ENCODE results near the gene GRK2. TPM values are rescaled to one million over a fixed set of nuclear protein-coding genes. Genes with fewer than 3 reads are reported as not detected.

The GRK2 gene
- total RNA-seq, 2 experiments from 2014 or later: 280 to 397 TPM

- H3K9me3 ChIP-seq (ENCODE audit: low read length): no peaks in the 10 kb centered on the region
- ChIA-PET POLR2A (interaction anchor here (1.2 kb wide), 1 partner anchor 35 kb away, joined by 3 read pairs; no protein-coding TSS in a partner anchor), CTCF (ENCODE audit: unreplicated experiment) (no interaction called here)
- DNase-seq (ENCODE audit: low spot score): no peak
- no peak overlapping the region for H2AFZ ChIP-seq (ENCODE audit: low read length)
- H3K4me2 ChIP-seq (ENCODE audit: low read length): no peak overlapping the region
- BruUV-seq (replicated peaks): no TSS peak
- H3K27ac ChIP-seq (ENCODE audit: low read depth, low read length, poor library complexity, severe bottlenecking): no peak overlapping the region
- peaks cover 25% of the 10 kb centered on the region; the same call in 1 of the 2 replicates for H3K79me2 ChIP-seq (ENCODE audit: insufficient read depth, low read depth, low read length)
- TF ChIP-seq, protein P1, sequence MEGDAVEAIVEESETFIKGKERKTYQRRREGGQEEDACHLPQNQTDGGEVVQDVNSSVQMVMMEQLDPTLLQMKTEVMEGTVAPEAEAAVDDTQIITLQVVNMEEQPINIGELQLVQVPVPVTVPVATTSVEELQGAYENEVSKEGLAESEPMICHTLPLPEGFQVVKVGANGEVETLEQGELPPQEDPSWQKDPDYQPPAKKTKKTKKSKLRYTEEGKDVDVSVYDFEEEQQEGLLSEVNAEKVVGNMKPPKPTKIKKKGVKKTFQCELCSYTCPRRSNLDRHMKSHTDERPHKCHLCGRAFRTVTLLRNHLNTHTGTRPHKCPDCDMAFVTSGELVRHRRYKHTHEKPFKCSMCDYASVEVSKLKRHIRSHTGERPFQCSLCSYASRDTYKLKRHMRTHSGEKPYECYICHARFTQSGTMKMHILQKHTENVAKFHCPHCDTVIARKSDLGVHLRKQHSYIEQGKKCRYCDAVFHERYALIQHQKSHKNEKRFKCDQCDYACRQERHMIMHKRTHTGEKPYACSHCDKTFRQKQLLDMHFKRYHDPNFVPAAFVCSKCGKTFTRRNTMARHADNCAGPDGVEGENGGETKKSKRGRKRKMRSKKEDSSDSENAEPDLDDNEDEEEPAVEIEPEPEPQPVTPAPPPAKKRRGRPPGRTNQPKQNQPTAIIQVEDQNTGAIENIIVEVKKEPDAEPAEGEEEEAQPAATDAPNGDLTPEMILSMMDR (conservative IDR thresholded peaks at IDR 0.05; ENCODE audit: low read length): no peak
- TF ChIP-seq EZH2phosphoT487 (IDR thresholded peaks at IDR 0.05; ENCODE audit: borderline replicate concordance, low read depth, low read length): no peak
- no peak overlapping the region for H3K4me3 ChIP-seq (ENCODE audit: low read depth, low read length, poor library complexity, severe bottlenecking)
- no peaks in the 10 kb centered on the region for H3K9me2 ChIP-seq (ENCODE audit: insufficient read depth, low read length)
- H3K36me3 ChIP-seq (ENCODE audit: insufficient read depth, low read length): peaks cover 97% of the 10 kb centered on the region
- no peaks in the 10 kb centered on the region for H4K20me1 ChIP-seq (ENCODE audit: insufficient read depth, low read length)
- peaks cover 34% of the 10 kb centered on the region for H3K4me1 ChIP-seq (ENCODE audit: insufficient read depth, low read length, poor library complexity, severe bottlenecking)
- intact Hi-C loops (cut with micrococcal nuclease; ENCODE audit: unreplicated experiment): no loop called here
Measured at GRCh38 chr11:67282155-67282875, 16.0 kb downstream of the GRK2 start.

DNA sequence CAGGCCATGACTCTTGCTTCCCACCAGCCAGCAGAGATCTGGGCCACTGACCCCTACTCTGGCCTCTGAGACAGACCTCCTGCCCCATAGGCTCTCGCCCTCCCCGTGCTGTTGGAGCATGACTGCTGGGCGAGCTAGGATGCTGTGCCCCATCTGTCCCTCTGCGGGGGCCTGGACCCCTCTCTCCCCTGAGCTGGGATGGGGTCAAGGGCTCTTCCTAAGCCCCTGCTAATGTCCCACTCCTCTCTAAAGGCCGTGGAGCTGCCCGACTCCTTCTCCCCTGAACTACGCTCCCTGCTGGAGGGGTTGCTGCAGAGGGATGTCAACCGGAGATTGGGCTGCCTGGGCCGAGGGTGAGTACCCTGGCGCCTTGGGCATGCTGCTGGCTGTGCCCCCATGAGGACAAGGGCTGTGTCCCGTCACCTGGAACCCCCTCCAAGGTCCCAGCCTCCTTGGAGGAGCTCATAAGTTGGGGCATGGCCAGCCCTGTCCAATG lies 16.7 kb downstream of the GRK2 start:
- Histone ChIP-seq H3K4me3 (ENCODE audit: low read depth, low read length, poor library complexity, severe bottlenecking) (no peak overlapping the region), H3K9me3 (ENCODE audit: low read length) (no peaks in the 10 kb centered on the region), H4K20me1 (ENCODE audit: insufficient read depth, low read length) (no peaks in the 10 kb centered on the region), H3K27ac (ENCODE audit: low read depth, low read length, poor library complexity, severe bottlenecking) (no peak overlapping the region), H3K9me2 (ENCODE audit: insufficient read depth, low read length) (no peaks in the 10 kb centered on the region), H3K4me2 (ENCODE audit: low read length) (no peak overlapping the region), H3K79me2 (ENCODE audit: insufficient read depth, low read depth, low read length) (peaks cover 22% of the 10 kb centered on the region; the same call in 1 of the 2 replicates), H2AFZ (ENCODE audit: low read length) (no peak overlapping the region), H3K4me1 (ENCODE audit: insufficient read depth, low read length, poor library complexity, severe bottlenecking) (peaks cover 35% of the 10 kb centered on the region), H3K36me3 (ENCODE audit: insufficient read depth, low read length) (peaks cover 99% of the 10 kb centered on the region)
- no peak for TF ChIP-seq EZH2phosphoT487 (IDR thresholded peaks at IDR 0.05; ENCODE audit: borderline replicate concordance, low read depth, low read length)
- TF ChIP-seq, protein P1 (conservative IDR thresholded peaks at IDR 0.05; ENCODE audit: low read length): no peak
- intact Hi-C loops (cut with micrococcal nuclease; ENCODE audit: unreplicated experiment): no loop called here
- ChIA-PET CTCF (ENCODE audit: unreplicated experiment) (no interaction called here), POLR2A (no interaction called here)
- no peak for DNase-seq (ENCODE audit: low spot score)
- no TSS peak for BruUV-seq (replicated peaks)

- Histone ChIP-seq H3K9me3 (ENCODE audit: low read length) (no peaks in the 10 kb centered on the region), H3K4me2 (ENCODE audit: low read length) (no peak overlapping the region), H4K20me1 (ENCODE audit: insufficient read depth, low read length) (no peaks in the 10 kb centered on the region), H3K36me3 (ENCODE audit: insufficient read depth, low read length) (peaks cover 93% of the 10 kb centered on the region), H3K27ac (ENCODE audit: low read depth, low read length, poor library complexity, severe bottlenecking) (no peak overlapping the region), H3K4me3 (ENCODE audit: low read depth, low read length, poor library complexity, severe bottlenecking) (no peak overlapping the region), H3K79me2 (ENCODE audit: insufficient read depth, low read depth, low read length) (peaks cover 16% of the 10 kb centered on the region; the same call in 1 of the 2 replicates), H3K9me2 (ENCODE audit: insufficient read depth, low read length) (no peaks in the 10 kb centered on the region), H2AFZ (ENCODE audit: low read length) (no peak overlapping the region), H3K4me1 (ENCODE audit: insufficient read depth, low read length, poor library complexity, severe bottlenecking) (peaks cover 33% of the 10 kb centered on the region)
- BruUV-seq (replicated peaks): no TSS peak
- TF ChIP-seq, protein P1 (conservative IDR thresholded peaks at IDR 0.05; ENCODE audit: low read length): no peak
- no peak for TF ChIP-seq EZH2phosphoT487 (IDR thresholded peaks at IDR 0.05; ENCODE audit: borderline replicate concordance, low read depth, low read length)
- DNase-seq (ENCODE audit: low spot score): no peak
- POLR2A ChIA-PET: no interaction called here
- intact Hi-C loops (cut with micrococcal nuclease; ENCODE audit: unreplicated experiment): no loop called here
- CTCF ChIA-PET (ENCODE audit: unreplicated experiment): no interaction called here
Measured at GRCh38 chr11:67283481-67283963, 17.2 kb downstream of the GRK2 start.
